Renal cortical epithelial cell (primary cell): Measurements from ENCODE around the gene SMOC2. TPM values are rescaled to one million over a fixed set of nuclear protein-coding genes. Genes with fewer than 3 reads are reported as not detected.

ENCODE experiments used
- DNase-seq: peaks from one replicate; pipeline ENCODE4 v3.0.0-alpha.2; 2011; ENCODE audit warnings: low read depth
- total RNA-seq: library from RNA; depleted of rRNA; stranded (reverse); fragments of >200 nt; gene quantifications from 2 replicates; pipeline ENCODE4 v1.2.3, GENCODE V29; 2014

SMOC2 gene
- total RNA-seq, 1 donor from 2014 or later = 0.10 TPM

GRCh38 chr6:168516944-168517741 lies 76.2 kb downstream of the SMOC2 start:
- no peak for DNase-seq

DNA sequence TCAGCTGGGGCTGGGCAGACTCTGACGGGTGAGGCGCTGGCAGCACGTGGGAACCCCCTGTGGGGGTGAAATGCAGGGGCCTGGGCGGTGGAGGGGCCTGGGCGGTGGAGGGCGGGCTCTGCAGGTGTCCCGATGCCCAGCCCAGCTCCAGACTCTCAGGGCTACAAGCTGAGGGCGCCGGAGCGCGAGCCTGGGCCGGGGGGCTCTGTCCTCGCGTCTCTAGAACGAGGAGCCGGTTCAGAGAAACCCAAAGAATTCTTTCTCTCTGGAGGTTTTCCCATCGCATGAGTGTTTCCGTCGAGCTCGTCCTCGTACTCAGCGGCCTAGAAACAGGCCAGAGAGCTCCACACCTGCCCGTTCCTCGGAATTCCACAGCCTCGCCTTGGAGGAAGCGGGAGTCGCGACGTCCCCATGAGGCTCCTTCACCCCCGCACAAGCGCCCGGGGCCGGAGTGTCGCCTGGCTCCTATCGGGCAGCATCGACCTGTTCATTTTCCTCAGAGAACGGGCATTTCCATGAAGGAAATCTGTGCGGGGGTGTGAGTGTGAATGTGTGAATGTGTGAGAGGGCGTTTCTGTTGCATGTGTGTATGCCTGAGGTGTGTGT lies 76.9 kb downstream of the SMOC2 start:
- no peak for DNase-seq

DNA sequence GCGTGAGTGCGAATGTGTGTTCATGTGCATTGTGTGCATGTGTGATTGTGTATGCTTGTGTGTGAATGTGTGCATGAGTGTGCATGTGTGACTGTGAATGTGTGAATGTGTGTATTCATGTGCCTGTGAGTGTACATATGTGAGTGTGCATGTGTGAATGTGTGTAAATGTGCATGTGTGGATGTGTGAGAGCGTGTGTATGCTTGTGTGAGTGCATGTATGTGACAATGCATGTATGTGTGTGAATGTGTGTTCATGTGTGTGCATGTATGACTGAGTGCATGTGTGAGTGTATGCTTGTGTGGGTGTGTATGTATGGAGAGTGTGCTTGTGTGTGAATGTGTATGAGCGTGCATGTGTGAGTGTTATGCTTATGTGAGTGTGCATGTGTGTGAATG lies 77.4 kb downstream of the SMOC2 start:
- no peak for DNase-seq

DNA sequence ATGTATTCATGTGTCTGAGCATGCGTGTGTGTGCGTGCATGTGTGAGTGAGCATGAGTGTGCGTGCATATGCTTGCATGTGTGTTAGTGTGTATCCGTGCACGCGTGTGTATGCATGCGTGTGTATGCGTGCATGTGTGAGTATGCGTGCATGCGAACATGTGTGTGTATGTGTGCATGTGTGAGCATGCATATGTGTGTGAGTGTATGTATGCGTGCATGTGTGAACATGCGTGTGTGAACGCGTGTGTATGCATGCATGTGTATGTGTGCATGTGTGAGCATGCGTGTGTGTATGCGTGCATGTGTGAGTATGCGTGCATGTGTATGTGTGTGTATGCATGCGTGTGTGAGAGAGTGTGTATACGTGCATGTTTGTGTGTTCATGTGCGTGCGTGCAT lies 77.9 kb downstream of the SMOC2 start:
- DNase-seq = no peak

DNA sequence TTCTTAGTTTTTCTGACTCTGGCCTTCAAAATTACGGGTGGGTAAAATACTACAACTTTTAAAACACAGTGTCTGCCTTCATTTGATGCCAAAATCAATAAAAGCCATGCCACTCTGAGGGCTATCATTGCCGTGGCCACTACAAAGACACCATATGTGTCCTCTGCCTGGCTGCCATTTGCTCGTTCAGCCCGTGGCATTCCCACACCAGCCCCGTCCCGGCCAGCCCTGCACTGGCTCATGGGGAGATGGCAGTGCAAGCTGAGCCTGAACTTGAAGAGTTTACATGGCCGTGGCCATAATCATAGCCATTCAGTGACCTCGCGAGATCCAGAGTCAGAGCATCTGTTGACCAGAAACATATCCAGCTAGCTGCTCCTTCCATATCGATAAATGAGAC lies 79.2 kb downstream of the SMOC2 start:
- no peak for DNase-seq

GRCh38 chr6:168524571-168525001 lies 83.6 kb downstream of the SMOC2 start:
- no peak for DNase-seq

DNA sequence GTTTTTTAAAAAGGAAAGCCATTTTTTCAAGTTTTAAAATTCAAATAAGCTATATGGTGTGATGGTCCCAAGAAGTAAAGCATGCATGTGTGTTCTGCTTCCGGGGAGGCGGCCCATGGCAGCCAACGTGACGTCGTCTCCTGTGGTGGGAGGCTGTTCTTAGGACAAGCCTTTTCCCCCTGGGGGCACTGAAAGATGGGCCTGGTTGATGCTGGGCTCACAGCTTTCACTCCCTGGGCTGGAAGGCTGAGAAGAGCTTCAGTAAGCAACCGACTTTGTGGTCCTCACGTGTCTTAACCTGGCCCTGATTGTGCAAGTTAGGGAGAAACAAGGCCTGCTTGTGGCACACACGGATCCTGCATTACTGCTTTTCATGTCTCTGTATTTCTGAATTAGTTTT lies 84.1 kb downstream of the SMOC2 start:
- no peak for DNase-seq

GRCh38 chr6:168525926-168526630 lies 85.1 kb downstream of the SMOC2 start:
- no peak for DNase-seq

- DNase-seq = peak; percentile 11
These were observed 85.9 kb downstream of the SMOC2 start for GRCh38 chr6:168526841-168527281.

DNA sequence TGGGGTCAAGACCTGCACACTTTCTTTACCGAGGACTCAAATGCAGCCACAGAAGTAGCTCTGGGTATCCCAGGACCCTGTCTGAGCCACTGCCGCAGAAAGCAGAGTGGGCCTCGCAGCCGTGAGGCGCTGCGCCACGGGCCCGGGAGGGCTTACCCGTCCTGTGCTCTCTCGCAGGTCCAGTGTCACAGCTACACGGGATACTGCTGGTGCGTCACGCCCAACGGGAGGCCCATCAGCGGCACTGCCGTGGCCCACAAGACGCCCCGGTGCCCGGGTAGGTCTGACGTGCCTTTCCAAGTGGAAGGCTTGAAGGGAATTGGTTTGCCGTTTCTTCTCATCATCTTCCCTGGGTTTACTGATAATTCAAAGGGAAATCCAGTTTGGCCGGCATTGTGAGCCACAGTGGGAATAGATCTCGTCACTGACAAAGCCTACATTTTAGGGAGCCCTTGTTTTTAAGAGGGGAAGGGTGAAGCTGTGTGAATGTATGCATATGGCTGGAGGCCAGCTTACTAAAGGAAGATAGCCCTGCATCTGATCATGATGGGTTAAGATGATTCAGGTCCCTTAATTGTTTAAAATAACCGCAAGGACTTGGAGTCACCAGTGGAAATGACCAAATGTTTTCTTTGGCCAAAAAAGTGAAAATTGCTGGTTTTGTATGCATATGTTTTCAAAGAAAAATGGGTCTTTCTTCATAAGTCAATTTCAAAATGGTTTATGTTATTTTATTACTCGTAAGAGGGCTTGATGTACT lies 86.6 kb downstream of the SMOC2 start:
- DNase-seq = no peak

DNA sequence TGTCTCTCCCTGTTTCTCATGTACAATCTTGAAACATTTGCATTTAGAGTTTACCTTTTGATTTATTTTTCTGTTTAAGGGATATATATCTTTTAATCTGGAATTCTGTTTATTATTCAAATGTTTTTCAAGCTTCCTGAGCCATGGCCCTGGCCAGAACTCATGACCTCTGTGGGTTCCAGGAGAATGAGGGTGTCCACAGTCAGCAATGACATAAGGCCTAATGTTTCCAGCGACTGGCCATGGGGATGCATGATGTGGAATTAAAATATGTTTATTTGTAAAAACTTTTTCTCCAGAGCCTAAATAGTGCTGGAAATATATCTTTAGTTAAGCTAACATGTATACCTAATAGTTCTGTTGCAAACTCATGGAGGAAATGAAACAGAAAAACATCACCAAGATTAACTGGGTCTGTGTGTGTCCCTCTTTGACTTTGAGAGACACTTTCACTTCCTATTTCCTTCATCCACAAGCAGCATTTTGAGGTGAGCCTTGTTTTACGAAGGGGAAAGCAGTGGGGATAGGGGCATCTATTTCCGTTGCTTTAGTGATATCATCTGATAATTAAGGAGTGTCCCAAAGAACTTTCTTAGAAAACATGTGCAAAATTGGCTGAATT lies 87.6 kb downstream of the SMOC2 start:
- no peak for DNase-seq

- no peak for DNase-seq
These were observed 88.2 kb downstream of the SMOC2 start for GRCh38 chr6:168529214-168529613.

- DNase-seq = peak; percentile 2
These were observed 89.7 kb downstream of the SMOC2 start for GRCh38 chr6:168530653-168531071.

DNA sequence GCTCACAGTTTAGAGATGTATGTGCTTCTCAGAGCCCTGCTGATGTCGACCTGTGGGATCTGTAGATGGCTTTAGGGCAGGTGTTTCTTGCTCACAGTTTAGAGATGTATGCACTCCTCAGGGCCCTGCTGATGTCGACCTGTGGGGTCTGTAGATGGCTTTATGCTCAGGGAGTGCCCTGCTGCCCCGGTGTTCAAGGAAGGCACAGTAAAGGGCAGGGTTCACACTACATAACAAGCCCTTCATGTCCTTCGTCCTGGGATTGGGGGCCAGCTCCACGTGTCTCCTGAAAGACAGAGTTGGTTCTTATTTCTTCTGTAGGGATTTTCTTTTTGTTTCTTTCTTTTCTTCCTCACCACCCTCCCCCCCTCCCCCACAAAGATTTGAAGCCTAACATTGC lies 91.1 kb downstream of the SMOC2 start:
- no peak for DNase-seq

DNA sequence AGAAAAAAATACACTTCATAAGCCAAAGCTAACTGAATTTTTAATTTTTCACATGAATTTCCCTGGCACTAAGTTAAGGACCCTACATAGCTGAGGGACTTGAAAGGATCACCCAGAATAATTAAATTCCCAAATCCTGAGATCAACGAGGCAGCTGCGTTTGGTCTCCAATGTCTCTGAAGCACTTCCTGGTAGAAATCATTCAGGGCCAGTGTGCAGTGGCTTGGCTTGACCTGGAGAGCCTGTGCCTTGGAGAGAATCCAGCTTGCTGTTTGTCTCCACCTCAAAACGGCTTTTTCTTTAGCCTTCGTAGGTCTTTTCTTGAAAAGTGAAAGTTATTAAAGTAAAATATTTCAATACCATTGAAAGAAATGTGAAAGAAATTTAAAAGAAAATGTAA lies 92.4 kb downstream of the SMOC2 start:
- DNase-seq = no peak

- no peak for DNase-seq
These were observed 93.3 kb downstream of the SMOC2 start for GRCh38 chr6:168534265-168534664.

- DNase-seq = no peak
These were observed 94.7 kb downstream of the SMOC2 start for GRCh38 chr6:168535711-168536110.

GRCh38 chr6:168536196-168536595 lies 95.2 kb downstream of the SMOC2 start:
- no peak for DNase-seq

GRCh38 chr6:168536665-168537539 lies 95.9 kb downstream of the SMOC2 start:
- DNase-seq = no peak

DNA sequence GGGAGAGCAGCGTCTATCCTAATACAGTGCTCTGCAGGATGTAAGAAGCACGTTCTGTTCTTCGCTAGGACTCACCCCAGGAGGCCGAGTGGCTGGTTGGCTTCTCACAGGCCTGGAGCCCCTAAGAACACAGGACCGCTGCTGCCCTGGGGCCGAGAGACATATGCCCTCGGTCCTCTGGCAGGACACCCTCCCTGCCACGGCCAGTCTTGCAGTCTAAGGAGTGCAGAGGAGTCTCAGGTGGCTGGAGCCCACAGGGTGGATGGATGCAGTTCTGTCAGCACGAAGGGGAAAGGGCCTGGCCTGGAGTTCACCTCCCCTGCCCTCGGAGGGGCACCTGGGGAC lies 96.5 kb downstream of the SMOC2 start:
- DNase-seq = no peak
